Activated T-cell treated with anti-CD3 and anti-CD28 coated beads, Interleukin-2, amount 50 U/mL, for 24 hours (primary cell): Measurements from ENCODE around the gene ITIH6.

Source experiments
- DNase-seq: peaks from one replicate; pipeline ENCODE4 v3.0.0-alpha.2; 2020
- H3K27ac Mint-ChIP-seq: 2 replicates; pipeline ENCODE4 v1.8.0; 2020; ENCODE audit warnings: mild to moderate bottlenecking, mixed read lengths
- H3K27me3 Mint-ChIP-seq: 2 replicates; pipeline ENCODE4 v1.8.0; 2020; ENCODE audit warnings: mixed read lengths
- H3K36me3 Mint-ChIP-seq: 2 replicates; pipeline ENCODE4 v1.8.0; 2020; ENCODE audit warnings: low read depth, mixed read lengths
- H3K4me1 Mint-ChIP-seq: 2 replicates; pipeline ENCODE4 v1.8.0; 2020; ENCODE audit warnings: low read depth, mixed read lengths
- H3K4me3 Mint-ChIP-seq: 2 replicates; pipeline ENCODE4 v1.8.0; 2020; ENCODE audit warnings: mild to moderate bottlenecking, moderate library complexity, mixed read lengths
- H3K9me3 Mint-ChIP-seq: 2 replicates; pipeline ENCODE4 v1.8.0; 2020; ENCODE audit warnings: mixed read lengths

Gene ITIH6

DNA sequence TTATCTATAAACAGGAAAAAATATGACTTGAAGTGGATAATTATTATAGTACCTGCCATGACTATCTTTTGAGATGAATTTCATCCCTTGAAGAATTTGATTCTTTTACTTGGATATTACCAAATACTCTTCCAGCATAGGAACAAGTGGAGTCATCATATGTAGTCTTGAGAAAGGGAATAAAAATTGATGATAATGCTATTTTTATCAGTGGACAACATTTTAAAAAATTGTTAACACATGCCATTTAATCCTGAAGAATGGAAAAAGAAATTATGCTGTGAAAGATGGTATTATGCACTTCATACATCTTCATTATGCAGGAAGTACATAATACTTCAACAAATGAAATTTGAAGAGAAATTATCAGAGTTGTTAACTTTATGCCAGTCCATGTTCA lies 83.6 kb downstream of the ITIH6 start:
- Mint-ChIP-seq H3K27ac (no peak overlapping the region), H3K9me3 (no peaks in the 10 kb centered on the region), H3K36me3 (no peaks in the 10 kb centered on the region), H3K4me3 (no peak overlapping the region), H3K4me1 (no peaks in the 10 kb centered on the region), H3K27me3 (peaks cover 36% of the 10 kb centered on the region)
- DNase-seq: no peak

GRCh38 chrX:54711735-54712134 lies 86.3 kb downstream of the ITIH6 start:
- Mint-ChIP-seq H3K27ac (no peak overlapping the region), H3K36me3 (no peaks in the 10 kb centered on the region), H3K27me3 (peaks cover 32% of the 10 kb centered on the region), H3K4me1 (no peaks in the 10 kb centered on the region), H3K9me3 (no peaks in the 10 kb centered on the region), H3K4me3 (no peak overlapping the region)
- DNase-seq: no peak

- H3K9me3 Mint-ChIP-seq: no peaks in the 10 kb centered on the region
- no peak overlapping the region for H3K27ac Mint-ChIP-seq
- H3K4me1 Mint-ChIP-seq: no peaks in the 10 kb centered on the region
- H3K27me3 Mint-ChIP-seq: peaks cover 38% of the 10 kb centered on the region
- H3K36me3 Mint-ChIP-seq: no peaks in the 10 kb centered on the region
- no peak for DNase-seq
- no peak overlapping the region for H3K4me3 Mint-ChIP-seq
These were observed 87.1 kb downstream of the ITIH6 start for GRCh38 chrX:54710920-54711319.

DNA sequence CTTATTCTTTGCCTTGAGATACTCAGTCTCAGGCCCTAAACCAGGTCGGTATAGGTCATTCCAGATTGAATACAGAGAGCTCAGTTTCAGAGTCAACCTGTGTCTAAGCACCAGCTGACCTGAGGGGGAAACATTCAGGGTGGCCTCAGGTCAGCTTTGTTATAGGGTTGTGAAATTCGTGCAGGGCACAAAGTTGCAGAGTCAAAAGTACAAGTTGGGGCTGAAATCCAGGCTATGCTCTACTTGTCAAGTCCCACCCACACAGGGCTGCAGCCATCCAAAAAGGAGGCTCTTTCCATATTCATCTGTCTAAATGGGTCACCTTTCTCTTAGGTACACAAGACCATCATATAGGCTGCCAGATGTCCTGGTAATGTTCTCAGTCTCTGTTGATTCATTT lies 89.7 kb downstream of the ITIH6 start:
- no peaks in the 10 kb centered on the region for H3K4me1 Mint-ChIP-seq
- H3K36me3 Mint-ChIP-seq: no peaks in the 10 kb centered on the region
- no peaks in the 10 kb centered on the region for H3K9me3 Mint-ChIP-seq
- no peak overlapping the region for H3K27ac Mint-ChIP-seq
- no peak for DNase-seq
- peaks cover 41% of the 10 kb centered on the region for H3K27me3 Mint-ChIP-seq
- H3K4me3 Mint-ChIP-seq: no peak overlapping the region
